IMR-90 (cell line): Measurements from ENCODE around the gene USH1G. TPM values are rescaled to one million over a fixed set of nuclear protein-coding genes. Genes with fewer than 3 reads are reported as not detected.

ENCODE experiments used
- ATAC-seq: fragments of 200-7000 bp; cut with Tn5 transposase; 2 replicates; pipeline ENCODE4 v1.9.1; 2020; ENCODE audit warnings: low read depth, mild to moderate bottlenecking, moderate library complexity
- BruUV-seq: library from RNA; stranded (reverse); fragments of 400-500 nt; replicated peaks from 2 replicates; lab custom pipeline; 2021; lab: Mats Ljungman, UMichigan
- CTCF ChIA-PET: fragments of 300-600 bp; formaldehyde crosslinking; extraction: SDS; loops from one replicate; lab custom pipeline; 2021; ENCODE audit warnings: antibody characterized with exemption; lab: Yijun Ruan, JAX
- POLR2A ChIA-PET: fragments of 300-600 bp; sonication (Branson Sonifier 250); formaldehyde crosslinking; loops from one replicate; lab custom pipeline; 2022; ENCODE audit warnings: antibody characterized with exemption; ENCODE audit not compliant: unreplicated experiment; lab: Charles Lee
- DNase-seq: peaks from one replicate; pipeline ENCODE4 v3.0.0; 2013
- H2AFZ ChIP-seq: replicated peaks from 2 replicates; pipeline ENCODE3; 2013; ENCODE audit warnings: low read length, mild to moderate bottlenecking; ENCODE audit not compliant: poor library complexity
- H2AK5ac ChIP-seq: 2 replicates; pipeline ENCODE4 v1.6.1; 2013; ENCODE audit warnings: low read depth, low read length, inconsistent platforms
- H2AK9ac ChIP-seq: replicated peaks from 2 replicates; pipeline ENCODE3; 2013; ENCODE audit warnings: mild to moderate bottlenecking, low read depth, low read length, moderate library complexity; ENCODE audit not compliant: poor library complexity
- H2BK120ac ChIP-seq: 2 replicates; pipeline ENCODE4 v1.6.1; 2013; ENCODE audit warnings: low read depth, low read length, inconsistent platforms
- H2BK15ac ChIP-seq: 3 replicates; pipeline ENCODE4 v1.6.1; 2013; ENCODE audit warnings: low read depth, low read length, inconsistent platforms
- H2BK20ac ChIP-seq: 2 replicates; pipeline ENCODE4 v1.6.1; 2013; ENCODE audit warnings: low read depth, mild to moderate bottlenecking, inconsistent platforms, low read length, moderate library complexity
- H2BK5ac ChIP-seq: 2 replicates; pipeline ENCODE4 v1.6.1; 2013; ENCODE audit warnings: mild to moderate bottlenecking, low read depth, low read length, inconsistent platforms; ENCODE audit not compliant: poor library complexity, severe bottlenecking
- H3K14ac ChIP-seq: replicated peaks from 2 replicates; pipeline ENCODE4 v1.6.1; 2013; ENCODE audit warnings: low read depth, low read length, inconsistent platforms
- H3K18ac ChIP-seq: 2 replicates; pipeline ENCODE4 v1.6.1; 2013; ENCODE audit warnings: low read depth, low read length, control low read depth
- H3K23ac ChIP-seq: 2 replicates; pipeline ENCODE4 v1.6.1; 2013; ENCODE audit warnings: low read depth, low read length, inconsistent platforms
- H3K27ac ChIP-seq: 2 replicates; pipeline ENCODE4 v1.5.1; 2013; ENCODE audit warnings: mild to moderate bottlenecking, control low read depth, low read length; ENCODE audit not compliant: insufficient read depth
- H3K27me3 ChIP-seq: 2 replicates; pipeline ENCODE4 v1.6.1; 2013; ENCODE audit warnings: low read length; ENCODE audit not compliant: control insufficient read depth, insufficient read depth
- H3K36me3 ChIP-seq: 2 replicates; pipeline ENCODE4 v1.6.1; 2013; ENCODE audit warnings: low read length, mixed read lengths; ENCODE audit not compliant: control insufficient read depth, insufficient read depth
- H3K4ac ChIP-seq: 2 replicates; pipeline ENCODE4 v1.6.1; 2013; ENCODE audit warnings: low read depth, low read length, inconsistent platforms
- H3K4me1 ChIP-seq: 2 replicates; pipeline ENCODE4 v1.6.1; 2013; ENCODE audit warnings: low read length, mixed read lengths; ENCODE audit not compliant: control insufficient read depth, insufficient read depth
- H3K4me2 ChIP-seq: 2 replicates; pipeline ENCODE4 v1.6.1; 2013; ENCODE audit warnings: low read depth, mild to moderate bottlenecking, control low read depth, low read length, moderate library complexity
- H3K4me3 ChIP-seq: 2 replicates; pipeline ENCODE4 v1.5.1; 2013; ENCODE audit warnings: low read depth, mild to moderate bottlenecking, control low read depth, low read length, moderate library complexity; ENCODE audit not compliant: insufficient read depth
- H3K56ac ChIP-seq: 2 replicates; pipeline ENCODE4 v1.6.1; 2013; ENCODE audit warnings: low read length, inconsistent platforms; ENCODE audit not compliant: insufficient read depth; ENCODE audit errors: extremely low read depth
- H3K79me1 ChIP-seq, 2 experiments: 2 replicates each; pipeline ENCODE4 v1.6.1; 2013; ENCODE audit warnings: low read length in 2 of 2, inconsistent platforms in 1 of 2, low read depth in 1 of 2
- H3K9ac ChIP-seq: 2 replicates; pipeline ENCODE4 v1.6.1; 2013; ENCODE audit warnings: low read depth, low read length, control low read depth
- H3K9me1 ChIP-seq: 2 replicates; pipeline ENCODE4 v1.6.1; 2013; ENCODE audit warnings: low read length, inconsistent platforms; ENCODE audit not compliant: insufficient read depth
- H3K9me3 ChIP-seq: 2 replicates; pipeline ENCODE4 v1.6.1; 2013; ENCODE audit warnings: low read length; ENCODE audit not compliant: control insufficient read depth, insufficient read depth
- H4K20me1 ChIP-seq: 2 replicates; pipeline ENCODE4 v1.6.1; 2013; ENCODE audit warnings: low read length, inconsistent platforms; ENCODE audit not compliant: insufficient read depth
- H4K5ac ChIP-seq: 2 replicates; pipeline ENCODE4 v1.6.1; 2013; ENCODE audit warnings: mild to moderate bottlenecking, low read depth, low read length, control low read depth
- H4K8ac ChIP-seq, 2 experiments: 2 replicates each; pipeline ENCODE4 v1.6.1; 2013; ENCODE audit warnings: low read depth in 2 of 2, low read length in 2 of 2, control low read depth in 1 of 2, inconsistent platforms in 1 of 2
- H4K91ac ChIP-seq: 2 replicates; pipeline ENCODE4 v1.6.1; 2013; ENCODE audit warnings: low read depth, low read length, inconsistent platforms; ENCODE audit not compliant: insufficient read depth
- BHLHE40 ChIP-seq: fragments of 150-350 bp; IDR thresholded peaks from 2 replicates; pipeline ENCODE4 v1.6.1; 2016; ENCODE audit warnings: mild to moderate bottlenecking, low read depth, low read length
- CEBPB ChIP-seq: IDR thresholded peaks from 2 replicates; pipeline ENCODE4 v1.6.1; 2012; ENCODE audit warnings: low read depth, low read length, improper control_type of control experiment
- CHD1 ChIP-seq: IDR thresholded peaks from 2 replicates; pipeline ENCODE4 v1.6.1; 2012; ENCODE audit warnings: low read depth, low read length, improper control_type of control experiment
- CTCF ChIP-seq: conservative IDR thresholded peaks from 2 replicates; pipeline ENCODE4 v1.5.1; 2012; ENCODE audit warnings: mild to moderate bottlenecking, low read depth, low read length, improper control_type of control experiment
- ELK1 ChIP-seq: fragments of 150-350 bp; IDR thresholded peaks from 2 replicates; pipeline ENCODE4 v1.6.1; 2016; ENCODE audit warnings: low read depth, mild to moderate bottlenecking, low read length, moderate library complexity, borderline replicate concordance
- FOS ChIP-seq: fragments of 150-350 bp; IDR thresholded peaks from 2 replicates; pipeline ENCODE4 v1.6.1; 2016; ENCODE audit warnings: low read depth, low read length
- MAFK ChIP-seq: IDR thresholded peaks from 2 replicates; pipeline ENCODE4 v1.6.1; 2012; ENCODE audit warnings: low read depth, low read length, improper control_type of control experiment
- MAZ ChIP-seq: IDR thresholded peaks from 2 replicates; pipeline ENCODE4 v1.6.1; 2012; ENCODE audit warnings: low read depth, mild to moderate bottlenecking, low read length, improper control_type of control experiment, moderate library complexity, borderline replicate concordance
- MXI1 ChIP-seq: IDR thresholded peaks from 2 replicates; pipeline ENCODE4 v1.6.1; 2012; ENCODE audit warnings: low read depth, mild to moderate bottlenecking, low read length, moderate library complexity, borderline replicate concordance
- NFE2L2 ChIP-seq: fragments of 150-350 bp; IDR thresholded peaks from 2 replicates; pipeline ENCODE4 v1.6.1; 2016; ENCODE audit warnings: low read depth, mild to moderate bottlenecking, low read length
- POLR2A ChIP-seq: IDR thresholded peaks from 2 replicates; pipeline ENCODE4 v1.6.1; 2012; ENCODE audit warnings: mild to moderate bottlenecking, low read depth, low read length
- RAD21 ChIP-seq: IDR thresholded peaks from 2 replicates; pipeline ENCODE4 v1.6.1; 2012; ENCODE audit warnings: low read length, improper control_type of control experiment
- RCOR1 ChIP-seq: IDR thresholded peaks from 2 replicates; pipeline ENCODE4 v1.6.1; 2012; ENCODE audit warnings: mild to moderate bottlenecking, low read length, improper control_type of control experiment; ENCODE audit not compliant: insufficient replicate concordance
- RFX5 ChIP-seq: IDR thresholded peaks from 2 replicates; pipeline ENCODE4 v1.8.0; 2012; ENCODE audit warnings: low read depth, mild to moderate bottlenecking, low read length, moderate library complexity
- SMC3 ChIP-seq: fragments of 150-350 bp; IDR thresholded peaks from 2 replicates; pipeline ENCODE4 v1.6.1; 2016; ENCODE audit warnings: low read depth, mild to moderate bottlenecking, antibody characterized with exemption, low read length, moderate library complexity
- USF2 ChIP-seq: fragments of 150-350 bp; IDR thresholded peaks from 2 replicates; pipeline ENCODE4 v1.6.1; 2017; ENCODE audit warnings: mild to moderate bottlenecking, antibody characterized with exemption, low read length, low read depth
- WGBS, 2 experiments: methylation state at CpG; one replicate each; pipeline versions ENCODE4 v1.1.5 to v1.1.7; 2013; ENCODE audit warnings: missing lambda C conversion rate in 2 of 2; ENCODE audit not compliant: insufficient read length in 1 of 2; ENCODE audit errors: extremely low coverage in 2 of 2; 5-methylcytosine and 5-hydroxymethylcytosine counted together
- dilution Hi-C: fragments of 300-500 bp; cut with HindIII; formaldehyde crosslinking; loops from one replicate; pipeline ENCODE4 v1.14.3; 2018; ENCODE audit warnings: low sequenced_read_pairs; ENCODE audit not compliant: unreplicated experiment
- in situ Hi-C: fragments of 300-500 bp; cut with MboI; formaldehyde crosslinking; loops from 3 replicates; pipeline ENCODE4 v1.14.3; 2019; ENCODE audit warnings: low sequenced_read_pairs, inconsistent platforms, mixed read lengths
- intact Hi-C: fragments of 100-400 bp; cut with micrococcal nuclease; formaldehyde crosslinking; loops from 2 replicates; pipeline ENCODE4 v1.10.0; 2022
- polyA plus RNA-seq, 3 experiments: library from polyadenylated mRNA; depleted of rRNA; stranded (reverse); fragments of >200 nt; gene quantifications; 2 replicates each; pipeline ENCODE4 v1.2.3, GENCODE V29; 2012; ENCODE audit warnings: low replicate concordance in 1 of 3
- total RNA-seq: library from RNA; depleted of rRNA; stranded (reverse); fragments of >200 nt; gene quantifications from 2 replicates; pipeline ENCODE4 v1.2.3, GENCODE V29; 2012

The USH1G gene
- total and polyA plus RNA-seq, 2 of the 4 experiments (the other 2 are of a cell fraction), result not detected

- Histone ChIP-seq H4K5ac (no peak overlapping the region), H3K4me1 (no peaks in the 10 kb centered on the region), H4K20me1 (no peaks in the 10 kb centered on the region), H3K79me1 (no peaks in the 10 kb centered on the region), H3K18ac (no peak overlapping the region), H2BK120ac (no peak overlapping the region), H3K4me2 (no peak overlapping the region), H3K9me1 (no peaks in the 10 kb centered on the region), H2AK5ac (no peak overlapping the region), H2BK20ac (no peak overlapping the region), H2AK9ac (no peak overlapping the region), H3K36me3 (no peaks in the 10 kb centered on the region), H2AFZ (no peak overlapping the region), H3K4me3 (no peak overlapping the region), H3K14ac (no peak overlapping the region), H3K23ac (no peak overlapping the region), H3K4ac (no peak overlapping the region), H3K9ac (no peak overlapping the region), H3K9me3 (no peaks in the 10 kb centered on the region), H2BK5ac (no peak overlapping the region), H4K8ac (no peak overlapping the region), H3K56ac (no peak overlapping the region), H3K27me3 (peaks cover 53% of the 10 kb centered on the region), H3K27ac (no peak overlapping the region), H2BK15ac (no peak overlapping the region), H4K91ac (no peak overlapping the region)
- TF ChIP-seq CTCF (no peak), USF2 (no peak), ELK1 (no peak), POLR2A (no peak), CEBPB (no peak), FOS (no peak), NFE2L2 (no peak), MAZ (no peak), RCOR1 (no peak), RFX5 (no peak), CHD1 (no peak), SMC3 (no peak), RAD21 (no peak), MAFK (no peak), MXI1 (no peak), BHLHE40 (no peak)
- DNase-seq, result no peak
- ChIA-PET CTCF (no interaction called here), POLR2A (no interaction called here)
- no TSS peak for BruUV-seq
- in situ Hi-C loops, result no loop called here
- dilution Hi-C loops, result no loop called here
- intact Hi-C loops, result no loop called here
- WGBS, 2 experiments, result no CpG with 5 or more reads among the region's 6 CpGs
- ATAC-seq, result no peak
These were observed 22.5 kb upstream of the USH1G start for GRCh38 chr17:74945543-74945942.
